ENCODE results near the gene COBL. TPM values are rescaled to one million over a fixed set of nuclear protein-coding genes. Genes with fewer than 3 reads are reported as not detected.

COBL gene
- total RNA-seq, 1 experiment from 2014 or later = 52.3 TPM

DNA sequence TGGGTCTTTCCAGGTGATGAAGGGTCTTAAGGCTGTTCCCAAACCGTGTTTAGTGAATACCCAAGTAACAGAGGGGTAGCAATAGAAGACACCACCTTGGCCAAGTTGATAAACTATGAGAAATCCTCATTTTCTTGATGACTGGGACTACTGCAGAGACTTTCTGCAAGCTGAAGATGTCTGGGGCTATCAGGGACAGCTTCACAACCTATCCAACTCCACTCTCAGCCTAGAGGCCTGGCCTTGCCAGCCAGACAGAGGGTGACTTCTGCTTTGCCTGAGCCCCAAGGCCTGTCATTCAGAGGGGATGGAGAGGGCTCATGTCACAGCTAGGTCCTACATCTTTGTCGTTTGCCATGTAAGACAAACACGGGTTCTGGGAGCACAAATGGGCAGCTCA, 278.0 kb downstream of the COBL start:
- WGBS (ENCODE audit: extremely low coverage, insufficient read length, low lambda C conversion rate) = no CpG with 5 or more reads among the region's 3 CpGs
- Histone ChIP-seq H3K79me1 (ENCODE audit: insufficient read depth, low read depth, low read length, poor library complexity, severe bottlenecking) (no peaks in the 10 kb centered on the region), H3K4ac (ENCODE audit: low read depth, low read length) (no peak overlapping the region), H4K91ac (ENCODE audit: insufficient read length, low read depth, low read length) (no peak overlapping the region), H2BK12ac (ENCODE audit: insufficient read length, low read depth, low read length) (no peak overlapping the region), H3K9ac (ENCODE audit: extremely low read depth, insufficient read length, low read length) (no peak overlapping the region), H3K56ac (ENCODE audit: insufficient read length, low read depth, low read length) (no peak overlapping the region), H3T11ph (ENCODE audit: low read length) (no peak overlapping the region), H4K5ac (ENCODE audit: insufficient read length, low read depth, low read length) (no peak overlapping the region), H2AK5ac (ENCODE audit: insufficient read length, low read length) (no peak overlapping the region), H2BK120ac (ENCODE audit: low read depth, low read length, poor library complexity, severe bottlenecking) (no peak overlapping the region), H3K14ac (ENCODE audit: insufficient read depth, low read length) (no peak overlapping the region), H3K9me3 (ENCODE audit: control insufficient read depth, low read depth, low read length) (no peaks in the 10 kb centered on the region), H2BK20ac (ENCODE audit: low read depth, low read length, poor library complexity, severe bottlenecking) (no peak overlapping the region), H4K8ac (replicated peaks; ENCODE audit: insufficient read length, low read depth, low read length) (no peak overlapping the region), H3K4me2 (ENCODE audit: insufficient read depth, insufficient read length, low read length) (no peak overlapping the region), H2AFZ (ENCODE audit: low read length) (no peak overlapping the region), H3K23ac (ENCODE audit: insufficient read length, low read depth, low read length) (no peak overlapping the region), H2BK15ac (ENCODE audit: low read depth, low read length) (no peak overlapping the region), H3K4me1 (ENCODE audit: insufficient read depth, low read length) (peaks cover 5% of the 10 kb centered on the region; the same call in 1 of the 2 replicates), H3K18ac (ENCODE audit: insufficient read length, low read depth, low read length) (no peak overlapping the region), H3K27ac (ENCODE audit: insufficient read length, low read depth, low read length) (no peak overlapping the region), H3K79me2 (ENCODE audit: insufficient read depth, low read length) (no peaks in the 10 kb centered on the region), H3K27me3 (ENCODE audit: insufficient read depth, low read length) (no peaks in the 10 kb centered on the region), H3K23me2 (ENCODE audit: insufficient read length, low read depth, low read length, poor library complexity, severe bottlenecking) (no peaks in the 10 kb centered on the region), H4K20me1 (ENCODE audit: control insufficient read depth, insufficient read depth, insufficient read length) (no peaks in the 10 kb centered on the region), H2BK5ac (ENCODE audit: insufficient read length, low read length) (no peak overlapping the region)
- Mint-ChIP-seq H3K27me3 (ENCODE audit: low read depth) (no peaks in the 10 kb centered on the region), H3K36me3 (ENCODE audit: insufficient read depth in 1 of 3, low read depth in 3 of 3) (peaks cover 0 to 14% (median 4%) of the 10 kb centered on the region in 3 experiments; a peak in 2 of 7 replicates), H3K4me1 (peaks cover 19 to 26% of the 10 kb centered on the region in 2 experiments), H3K9me3 (no peaks in the 10 kb centered on the region), H3K27ac (no peak overlapping the region; a peak in 2 of 7 replicates), H3K4me3 (no peak overlapping the region)
- TF ChIP-seq, protein P1, sequence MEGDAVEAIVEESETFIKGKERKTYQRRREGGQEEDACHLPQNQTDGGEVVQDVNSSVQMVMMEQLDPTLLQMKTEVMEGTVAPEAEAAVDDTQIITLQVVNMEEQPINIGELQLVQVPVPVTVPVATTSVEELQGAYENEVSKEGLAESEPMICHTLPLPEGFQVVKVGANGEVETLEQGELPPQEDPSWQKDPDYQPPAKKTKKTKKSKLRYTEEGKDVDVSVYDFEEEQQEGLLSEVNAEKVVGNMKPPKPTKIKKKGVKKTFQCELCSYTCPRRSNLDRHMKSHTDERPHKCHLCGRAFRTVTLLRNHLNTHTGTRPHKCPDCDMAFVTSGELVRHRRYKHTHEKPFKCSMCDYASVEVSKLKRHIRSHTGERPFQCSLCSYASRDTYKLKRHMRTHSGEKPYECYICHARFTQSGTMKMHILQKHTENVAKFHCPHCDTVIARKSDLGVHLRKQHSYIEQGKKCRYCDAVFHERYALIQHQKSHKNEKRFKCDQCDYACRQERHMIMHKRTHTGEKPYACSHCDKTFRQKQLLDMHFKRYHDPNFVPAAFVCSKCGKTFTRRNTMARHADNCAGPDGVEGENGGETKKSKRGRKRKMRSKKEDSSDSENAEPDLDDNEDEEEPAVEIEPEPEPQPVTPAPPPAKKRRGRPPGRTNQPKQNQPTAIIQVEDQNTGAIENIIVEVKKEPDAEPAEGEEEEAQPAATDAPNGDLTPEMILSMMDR (conservative IDR thresholded peaks at IDR 0.05) = no peak
- DNase-seq = no peak

All from H9 (cell line).